ENCODE data around the gene SMCO3.

- no peak for TF ChIP-seq CTCF (IDR thresholded peaks at IDR 0.05)
- no peak for TF ChIP-seq POLR2A (IDR thresholded peaks at IDR 0.05)
These were observed 37.1 kb upstream of the SMCO3 start for GRCh38 chr12:14850929-14851663.

Data from Peyer's patch (tissue), 4 donors.